AG08395 (cell line): Measurements from ENCODE around the gene NBEA.
"Not testable (repeated sequence)": the region's sequence is repeated elsewhere in the genome, so short reads cannot be mapped to it uniquely, and the experiment has no call there.

Experiments used
- DNase-seq: peaks from one replicate; pipeline ENCODE4 v3.0.0; 2012; ENCODE audit warnings: mixed read lengths, low spot score

NBEA gene

DNA sequence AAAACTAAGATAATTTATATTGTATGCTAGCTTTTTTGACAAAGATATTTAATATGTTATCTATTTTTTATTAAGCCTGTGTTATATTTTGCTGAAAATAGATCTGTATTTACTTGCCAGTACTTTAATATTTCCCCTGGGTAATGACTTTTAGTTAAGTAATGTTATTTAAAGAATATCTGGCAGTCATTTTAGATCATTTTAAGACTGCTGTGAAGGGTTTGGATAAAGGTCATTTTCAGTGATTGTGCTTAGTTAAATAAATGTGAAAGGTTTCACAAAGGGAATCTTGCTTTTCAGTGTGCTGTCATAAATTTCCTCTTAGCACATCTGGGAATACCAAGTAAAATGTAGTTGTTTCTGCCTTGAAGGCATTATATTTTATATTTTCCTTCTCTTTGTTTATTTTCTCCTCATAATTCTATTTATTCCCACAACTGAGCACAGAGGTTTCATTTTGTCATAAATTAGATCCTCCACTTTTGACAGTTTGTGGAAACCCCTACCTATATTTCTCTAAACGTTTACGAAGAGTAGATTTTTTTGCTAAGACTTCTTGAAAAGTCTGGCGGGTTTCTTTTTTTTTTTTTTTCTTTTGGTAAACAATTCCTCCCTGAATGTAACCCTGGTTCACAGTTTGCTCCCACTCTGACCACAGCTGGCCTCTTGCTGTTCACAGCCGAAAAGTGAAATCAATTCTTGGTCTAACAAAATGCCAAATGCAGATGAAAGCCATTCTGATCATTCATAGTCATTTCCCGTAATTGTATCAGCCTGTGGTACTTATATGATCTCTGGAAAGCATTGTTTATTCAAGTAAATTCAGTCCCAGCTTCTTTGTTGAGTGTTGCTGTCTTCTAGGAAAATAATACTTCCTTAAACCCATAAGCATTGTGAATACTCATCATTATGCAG lies 446.6 kb downstream of the NBEA start:
- peak; percentile 8 for DNase-seq

- no peak for DNase-seq
These were observed 447.5 kb downstream of the NBEA start for GRCh38 chr13:35389535-35389934.

DNA sequence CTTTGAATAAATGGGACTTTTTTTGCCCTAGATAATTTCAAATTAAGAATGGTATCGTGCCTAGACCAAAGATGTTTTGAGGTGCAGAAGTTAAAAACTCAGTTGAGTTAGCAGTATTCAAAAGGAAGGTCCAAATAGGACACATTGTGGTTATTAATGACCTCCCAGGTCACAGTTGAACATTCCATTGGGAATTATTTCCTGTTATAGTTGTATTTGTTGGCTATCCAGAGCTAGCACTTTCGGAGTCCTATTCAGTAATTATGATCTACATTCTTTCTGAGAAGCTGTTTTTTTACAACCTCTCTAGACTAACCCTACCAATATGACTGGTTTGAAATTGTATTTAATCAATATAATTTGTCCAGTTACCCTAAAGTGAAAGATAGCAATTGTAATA lies 450.7 kb downstream of the NBEA start:
- no peak for DNase-seq

- DNase-seq: no peak
These were observed 451.8 kb downstream of the NBEA start for GRCh38 chr13:35393886-35394285.

GRCh38 chr13:35408285-35408684 lies 466.2 kb downstream of the NBEA start:
- not testable (repeated sequence) for DNase-seq

DNA sequence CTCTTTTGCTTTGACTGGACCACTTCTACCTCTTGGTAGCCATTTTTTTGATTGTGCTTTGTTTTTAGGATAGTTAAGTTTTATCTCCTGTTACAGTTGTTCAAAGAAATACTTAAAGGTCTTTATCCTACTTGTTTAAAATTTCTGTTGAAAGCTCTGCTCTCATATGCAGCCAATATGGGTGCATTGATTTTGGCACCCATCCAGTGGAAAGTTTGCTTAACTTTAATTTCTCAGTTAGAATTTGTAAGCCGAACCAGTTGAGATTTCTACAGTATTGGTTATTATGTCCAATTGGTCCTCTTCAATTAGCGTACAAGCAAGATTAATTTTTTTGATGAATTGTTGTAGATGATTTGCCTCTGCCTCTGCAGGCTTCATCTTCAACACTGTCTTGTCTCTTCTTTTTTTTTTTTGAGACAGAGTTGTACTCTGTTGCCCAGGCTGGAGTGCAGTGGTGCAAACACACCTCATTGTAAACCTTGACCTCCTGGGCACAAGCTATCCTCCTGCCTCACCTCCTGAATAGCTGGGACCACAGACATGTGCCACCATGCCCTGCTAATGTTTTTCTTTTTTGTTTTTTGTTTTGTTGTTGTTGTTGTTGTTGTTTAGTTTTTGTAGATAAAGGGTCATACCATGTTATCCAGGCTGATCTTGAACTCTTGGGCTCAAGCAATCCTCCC lies 469.1 kb downstream of the NBEA start:
- DNase-seq: no peak

DNA sequence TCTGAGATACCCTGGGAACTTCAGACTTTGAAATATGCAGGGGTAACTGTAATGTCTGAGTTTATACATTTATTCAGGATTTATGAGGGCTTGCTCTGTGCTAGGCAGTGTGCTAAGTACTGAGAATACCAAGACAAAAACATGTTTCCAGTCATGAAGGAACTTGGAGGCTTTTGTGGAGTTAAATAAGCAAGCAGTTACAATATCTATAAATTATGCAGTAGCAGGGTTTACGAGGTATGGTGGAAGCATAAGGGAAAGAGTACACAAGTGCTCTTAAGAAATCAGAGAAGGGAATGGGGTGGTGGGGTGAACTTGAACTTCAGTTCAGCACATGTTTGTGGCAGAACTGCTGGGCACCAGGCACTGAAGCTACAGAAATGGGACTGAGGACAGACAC lies 506.4 kb downstream of the NBEA start:
- no peak for DNase-seq

- DNase-seq: no peak
These were observed 507.8 kb downstream of the NBEA start for GRCh38 chr13:35449821-35450220.

- no peak for DNase-seq
These were observed 513.0 kb downstream of the NBEA start for GRCh38 chr13:35455022-35455421.

GRCh38 chr13:35457258-35457657 lies 515.2 kb downstream of the NBEA start:
- DNase-seq: no peak

DNA sequence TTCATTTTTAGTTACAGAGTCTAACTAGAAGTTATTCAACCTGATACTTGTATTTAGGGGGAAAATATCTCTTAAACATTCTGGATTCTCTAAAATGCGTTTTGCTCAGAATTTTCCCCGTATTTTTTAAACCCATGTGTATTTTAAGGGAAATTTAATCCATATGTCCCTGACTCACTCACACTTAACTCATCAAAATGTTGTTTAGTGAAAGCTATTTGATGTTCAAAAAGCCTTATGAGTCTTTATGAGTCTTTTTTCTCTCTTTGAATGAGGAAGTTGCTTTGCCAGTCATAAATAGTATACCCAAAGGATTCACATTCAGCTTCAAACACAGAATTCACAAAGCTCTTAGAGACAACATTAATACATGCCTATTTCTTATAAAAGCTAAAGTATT lies 518.0 kb downstream of the NBEA start:
- no peak for DNase-seq

DNA sequence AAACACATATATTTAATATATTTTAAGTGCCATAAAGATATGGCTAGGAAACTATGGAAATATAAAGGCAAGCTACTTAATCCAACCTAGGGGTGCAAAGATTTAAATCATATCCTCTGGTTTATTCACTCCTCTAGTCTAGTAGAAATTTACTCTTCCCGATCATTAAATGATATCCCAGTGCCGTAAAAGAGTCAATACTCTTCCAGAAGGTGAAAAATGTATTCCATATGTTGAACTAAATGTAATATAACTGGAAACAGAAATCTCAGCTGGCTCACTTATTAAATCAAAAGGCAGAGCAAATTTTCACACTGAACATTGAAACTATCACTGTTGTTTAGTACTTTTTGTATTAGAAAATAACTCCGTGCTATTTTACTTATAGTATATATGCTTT lies 523.3 kb downstream of the NBEA start:
- DNase-seq: no peak

- DNase-seq: peak; percentile 12
These were observed 526.1 kb downstream of the NBEA start for GRCh38 chr13:35468195-35468594.

DNA sequence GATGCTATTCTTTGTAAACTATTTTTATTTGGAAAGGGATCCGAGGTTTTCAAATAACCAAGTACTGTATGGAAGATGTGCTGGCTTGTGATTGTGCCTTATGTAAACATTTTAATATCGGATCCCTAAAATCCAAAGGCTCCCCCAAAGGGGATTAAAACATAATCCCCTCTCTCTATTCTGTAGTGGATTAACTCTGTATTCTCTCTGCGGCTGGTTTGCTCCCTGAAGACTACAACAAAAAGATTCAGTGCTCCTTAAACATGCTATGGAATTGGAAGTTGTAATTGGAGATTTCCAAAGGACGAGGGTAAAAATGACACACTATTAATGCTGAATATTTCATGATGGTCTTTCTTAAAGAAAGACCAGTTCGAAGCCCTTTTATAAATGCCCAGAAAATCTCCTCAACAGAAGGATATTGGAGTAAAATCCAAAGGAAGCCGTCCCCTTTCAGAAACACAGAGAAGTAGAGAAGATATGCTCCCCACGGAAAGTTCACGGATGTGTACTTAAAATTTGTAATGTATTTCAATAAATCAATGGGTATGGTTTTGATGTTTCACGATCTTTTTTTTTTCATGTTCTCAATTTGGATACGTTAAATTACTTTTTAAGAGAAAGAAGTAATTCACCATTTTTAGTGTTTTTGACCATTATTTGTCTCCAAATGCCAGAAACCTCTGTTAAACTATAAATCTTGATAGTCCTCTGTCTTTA lies 527.9 kb downstream of the NBEA start:
- no peak for DNase-seq

DNA sequence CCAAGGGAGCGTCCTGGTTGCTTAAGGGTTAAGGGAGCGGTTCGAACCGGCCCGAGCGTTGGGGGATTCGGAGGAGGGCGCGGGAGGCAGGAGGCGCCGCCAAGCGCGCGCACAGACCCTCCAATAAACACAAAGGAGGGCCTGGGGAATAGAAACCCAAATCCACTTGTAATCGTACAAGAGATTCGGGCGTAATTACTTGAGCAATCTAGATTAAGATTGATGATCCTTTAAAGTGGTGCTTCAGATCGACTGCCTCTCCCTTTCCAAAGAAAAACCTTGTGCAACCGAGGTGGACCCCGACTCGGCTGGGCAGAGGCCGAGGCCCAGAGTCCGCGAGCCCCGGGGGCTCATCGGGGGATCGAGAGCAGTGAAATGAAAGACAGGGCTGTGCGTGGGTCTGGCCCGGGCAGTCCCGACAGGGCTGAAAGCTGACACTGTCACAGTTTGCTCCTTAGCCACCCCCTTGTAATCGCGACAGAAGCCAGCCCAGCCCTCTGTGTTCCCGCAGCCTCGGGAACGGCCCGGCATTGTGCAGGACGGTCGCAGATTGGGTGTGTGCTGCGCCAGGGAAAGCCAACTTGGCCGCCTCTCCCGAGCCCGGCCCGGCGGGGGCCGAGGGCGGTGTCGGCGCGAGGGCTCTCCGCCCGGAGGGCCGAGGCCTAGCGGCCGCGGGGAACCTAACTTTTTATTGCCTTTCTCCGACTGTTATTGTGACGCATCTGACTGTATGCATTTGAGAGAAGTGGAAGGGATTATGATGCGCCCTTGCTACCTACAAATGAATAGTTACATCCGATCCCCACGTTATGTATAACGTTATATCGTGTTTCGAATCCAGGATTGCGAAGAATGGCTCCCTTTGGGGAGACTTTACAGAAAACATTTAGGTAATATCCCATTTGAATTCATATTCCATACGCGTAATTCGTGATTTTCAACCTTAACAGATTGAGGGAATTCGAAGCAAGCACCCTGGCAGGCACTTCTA lies 528.9 kb downstream of the NBEA start:
- no peak for DNase-seq

DNA sequence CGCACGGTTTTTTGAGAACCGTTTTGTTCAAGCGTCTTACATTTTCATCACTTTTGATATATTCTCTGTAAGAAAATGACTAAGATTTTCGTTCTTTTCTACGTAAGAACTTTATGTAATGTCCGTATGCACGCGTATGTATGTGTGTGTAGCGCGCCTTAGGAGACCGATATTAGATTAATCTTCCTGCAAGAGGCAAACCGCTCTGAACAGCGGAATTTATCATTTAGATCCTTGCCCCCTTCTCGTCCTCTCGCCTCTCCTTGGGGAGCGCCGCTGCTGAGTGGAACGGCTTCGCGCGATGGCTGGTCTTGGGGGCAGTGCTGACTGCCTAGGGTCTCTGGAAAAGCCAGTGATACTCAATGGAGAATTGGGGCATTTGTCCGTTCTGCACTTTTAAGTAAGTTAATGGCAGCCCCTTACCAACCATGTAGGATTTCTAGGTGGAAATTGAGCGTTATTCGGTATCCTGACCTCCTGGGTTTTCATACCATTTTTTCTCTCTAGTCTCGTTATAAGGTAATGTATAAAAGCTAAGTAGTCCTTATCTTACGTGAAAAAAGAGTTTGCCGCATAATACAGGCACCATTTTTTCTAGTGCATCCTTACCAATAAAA lies 529.7 kb downstream of the NBEA start:
- no peak for DNase-seq

- no peak for DNase-seq
These were observed 530.3 kb downstream of the NBEA start for GRCh38 chr13:35472323-35472881.

DNA sequence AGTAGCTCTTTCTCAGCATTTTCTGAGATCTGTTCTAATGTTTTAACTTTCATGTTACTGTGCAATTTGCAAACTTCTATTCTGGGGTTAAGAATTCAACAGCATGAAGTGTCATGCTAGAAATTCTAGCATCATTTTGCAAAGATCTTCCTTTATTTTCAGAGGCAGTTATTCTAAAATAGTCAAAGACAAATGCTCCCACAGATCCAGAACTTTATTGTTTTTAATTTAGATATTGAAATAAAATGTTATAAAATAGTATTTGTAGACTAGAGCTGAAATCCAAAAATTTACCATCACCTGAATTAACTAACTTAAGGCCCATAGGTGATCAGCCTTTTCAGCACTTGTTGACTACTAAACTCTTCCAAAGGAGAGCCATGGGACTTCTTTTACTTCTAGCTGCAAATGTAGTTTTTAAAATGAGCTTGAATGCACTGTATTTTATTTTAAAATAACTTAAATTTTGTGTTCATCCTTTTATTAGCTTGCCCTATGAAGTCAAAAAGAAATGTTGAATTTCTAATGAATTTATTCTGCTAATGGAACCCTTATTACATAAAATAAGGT lies 531.2 kb downstream of the NBEA start:
- DNase-seq: no peak

- DNase-seq: no peak
These were observed 531.7 kb downstream of the NBEA start for GRCh38 chr13:35473802-35474201.

DNA sequence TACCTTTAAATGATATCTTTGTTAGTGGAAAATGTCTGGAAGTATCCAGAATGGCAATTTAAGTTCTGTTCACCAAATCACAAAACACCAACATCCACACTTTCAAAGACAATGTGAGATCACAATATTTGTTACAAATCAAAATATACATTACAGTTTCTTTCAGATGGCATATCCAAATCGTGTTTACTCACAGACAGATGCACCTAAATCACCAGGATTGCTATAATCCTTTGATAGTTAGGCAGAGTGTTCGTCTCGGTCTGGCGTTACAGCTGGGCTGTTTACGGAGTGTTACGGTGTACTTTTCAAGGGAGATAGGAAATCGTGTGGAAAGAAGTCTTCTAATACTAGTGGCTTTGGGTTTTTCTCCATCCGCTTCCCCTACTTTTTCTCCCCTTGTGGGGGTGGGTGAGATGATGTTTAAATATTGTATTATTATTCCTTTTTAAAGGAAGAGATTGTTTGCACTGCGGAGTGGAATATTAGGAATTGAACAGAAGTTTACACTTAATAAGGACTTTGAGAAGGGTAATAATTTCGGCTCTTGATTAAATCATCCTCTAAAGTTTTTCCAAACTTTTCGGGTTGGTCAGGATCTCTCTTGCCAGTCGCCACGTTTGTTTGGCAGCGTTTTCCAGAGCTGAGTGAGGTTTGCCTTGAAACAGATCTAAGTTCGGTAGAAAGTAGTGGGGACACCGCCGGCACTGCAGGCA lies 532.6 kb downstream of the NBEA start:
- peak; percentile 6 for DNase-seq
